GM12892 (cell line): Measurements from ENCODE around the gene TRIM32.

Source experiments
- DNase-seq: peaks from one replicate; pipeline ENCODE4 v3.0.0; 2011; ENCODE audit not compliant: insufficient read length
- FAIRE-seq: peaks from 2 replicates; lab custom pipeline; 2011; peaks lifted over from hg19 to GRCh38; lab: Jason Lieb, UNC
- POLR2A ChIP-seq: IDR thresholded peaks from 2 replicates; pipeline ENCODE4 v1.6.1; 2011; ENCODE audit warnings: low read depth, low read length, control low read depth
- POLR2AphosphoS5 ChIP-seq: IDR thresholded peaks from 2 replicates; pipeline ENCODE4 v1.6.1; 2011; ENCODE audit warnings: low read depth, low read length, control low read depth
- TAF1 ChIP-seq: IDR thresholded peaks from 2 replicates; pipeline ENCODE4 v1.6.1; 2011; ENCODE audit warnings: low read depth, mild to moderate bottlenecking, control low read depth, low read length, borderline replicate concordance

The TRIM32 gene

DNA sequence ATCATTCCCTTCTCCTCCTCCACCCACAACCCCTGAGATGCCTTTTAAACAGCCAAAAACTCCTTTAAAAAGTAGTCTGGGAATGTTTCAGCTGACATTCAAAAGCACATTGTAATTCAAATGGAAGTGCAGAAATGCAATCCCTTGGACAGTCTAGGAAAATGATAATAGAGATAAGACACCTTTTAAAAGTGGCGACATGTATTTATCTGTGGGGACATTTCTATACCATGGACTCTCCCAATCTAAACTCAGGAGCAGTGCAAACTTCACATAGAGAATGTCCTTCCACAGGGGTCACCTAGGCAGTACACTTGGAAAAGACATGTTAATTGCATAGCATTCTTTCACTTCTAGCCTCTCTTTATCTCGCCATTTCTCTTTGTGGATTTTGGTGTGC is 33.0 kb downstream of the TRIM32 start:
- no peak for FAIRE-seq
- no peak for DNase-seq
- TF ChIP-seq POLR2A = no peak
- no peak for TF ChIP-seq TAF1
- TF ChIP-seq POLR2AphosphoS5 = no peak

DNA sequence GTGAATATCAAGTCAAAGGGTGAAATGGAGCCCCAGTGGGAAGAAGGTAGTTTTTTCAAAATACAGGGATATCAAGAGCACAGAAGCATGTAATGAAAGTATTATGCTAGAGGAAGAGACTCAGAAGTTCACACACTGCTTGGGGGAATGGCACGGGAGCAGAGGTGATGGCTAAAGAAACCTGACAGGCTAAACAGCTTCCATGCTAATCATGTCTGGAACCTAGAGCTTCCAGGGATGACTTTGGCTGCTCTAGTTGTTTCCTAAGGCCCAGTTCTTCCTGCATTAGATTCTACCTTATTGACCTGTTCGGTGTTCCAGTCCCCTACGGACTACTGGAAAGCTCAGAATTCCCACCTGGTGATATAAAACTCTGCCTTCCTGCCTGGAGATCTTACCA is 34.3 kb downstream of the TRIM32 start:
- no peak for FAIRE-seq
- TF ChIP-seq TAF1 (no peak), POLR2A (no peak), POLR2AphosphoS5 (no peak)
- no peak for DNase-seq

DNA sequence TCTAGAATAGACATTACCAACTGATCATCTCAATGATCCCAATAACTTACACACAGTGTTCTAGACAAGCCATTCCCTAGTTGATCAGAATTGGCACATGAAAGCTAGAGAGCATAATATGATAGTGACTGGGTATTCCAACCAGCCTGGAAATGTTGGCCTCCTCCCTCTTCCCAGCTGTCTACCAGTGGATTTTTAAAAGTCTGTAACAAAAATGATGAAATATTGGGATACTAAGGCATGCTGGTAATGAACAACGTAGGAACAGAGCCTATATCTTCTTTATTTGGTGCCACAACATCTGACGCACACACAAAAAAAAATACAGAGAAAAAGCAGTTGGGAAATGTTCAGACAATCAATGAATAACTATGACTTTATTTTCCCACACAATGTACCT is 34.8 kb downstream of the TRIM32 start:
- DNase-seq = no peak
- TF ChIP-seq POLR2AphosphoS5 = no peak
- TF ChIP-seq TAF1 = no peak
- FAIRE-seq = no peak

DNA sequence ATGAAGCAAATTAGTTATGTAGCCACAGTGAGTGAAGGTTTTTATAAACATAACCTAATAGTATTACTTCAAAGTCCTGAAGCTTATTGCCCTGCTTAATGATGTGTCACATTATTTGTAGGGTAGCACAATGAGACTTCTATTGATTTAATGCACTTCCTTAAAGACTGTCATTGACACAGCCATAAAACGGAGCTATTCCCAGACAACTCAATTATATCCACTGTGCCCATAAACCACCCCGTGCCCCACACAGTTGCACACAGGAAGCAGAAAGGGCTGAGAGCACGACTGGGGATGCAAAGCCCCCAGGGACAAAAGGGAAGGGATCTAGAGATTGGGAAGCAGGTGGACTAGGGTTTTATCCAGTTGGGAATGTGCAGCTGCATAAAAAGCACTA is 37.0 kb downstream of the TRIM32 start:
- TF ChIP-seq TAF1 (no peak), POLR2AphosphoS5 (no peak), POLR2A (no peak)
- FAIRE-seq = no peak

DNA sequence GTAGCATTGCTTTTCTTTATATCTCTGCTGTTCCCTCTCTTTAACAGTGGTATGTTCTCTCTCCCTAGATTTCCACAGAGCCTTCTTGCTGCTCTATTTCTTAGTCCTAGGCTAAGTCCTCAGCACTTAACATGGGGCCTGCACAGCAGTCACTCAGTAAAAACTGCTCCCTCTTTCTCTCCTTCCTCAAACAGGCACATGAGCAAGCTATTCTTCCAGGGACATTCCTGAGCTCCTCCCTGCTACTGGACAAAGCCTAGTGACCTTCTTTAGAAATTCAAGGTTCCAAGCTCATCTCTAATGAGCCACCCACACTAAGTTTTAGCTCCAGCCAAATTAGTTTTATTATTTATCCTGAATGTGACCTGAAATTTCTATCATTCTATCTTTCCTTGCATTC is 39.5 kb downstream of the TRIM32 start:
- FAIRE-seq (no peak), DNase-seq (no peak)
- no peak for TF ChIP-seq POLR2AphosphoS5
- TF ChIP-seq TAF1 = no peak
- no peak for TF ChIP-seq POLR2A

More for the DNA sequence above, 37.0 kb downstream of the TRIM32 start:
- DNase-seq = no peak

DNA sequence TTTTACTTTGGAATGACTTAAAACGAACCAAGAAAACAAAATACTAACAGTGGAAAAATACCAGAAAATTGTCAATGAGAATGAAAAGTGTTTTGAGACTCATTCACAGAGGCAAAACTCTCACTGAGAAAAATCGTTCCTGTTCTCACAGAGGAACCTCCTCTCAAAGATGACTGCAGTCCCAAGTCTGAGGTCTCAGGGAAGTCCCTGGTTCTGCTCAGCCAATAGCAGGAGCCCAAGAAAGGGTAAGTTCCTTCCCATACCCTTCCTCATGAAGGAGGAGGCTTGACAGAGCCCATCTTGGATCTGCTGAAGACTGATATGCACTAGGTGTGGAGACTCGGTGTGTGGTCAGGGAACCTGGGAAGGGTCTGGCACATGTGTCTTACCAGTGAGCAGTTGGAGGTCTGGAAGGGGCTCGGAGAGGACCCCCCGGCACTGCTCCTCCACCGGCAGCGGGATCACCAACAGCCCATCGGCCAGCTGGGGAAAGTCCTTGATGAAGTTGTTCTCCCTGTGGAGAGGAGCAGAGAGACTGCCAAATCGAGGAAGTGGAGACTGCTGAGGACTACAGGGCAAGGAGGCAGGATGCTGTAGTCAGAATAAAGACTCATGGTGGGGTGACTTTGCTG is 46.0 kb downstream of the TRIM32 start:
- no peak for DNase-seq
- TF ChIP-seq TAF1 (no peak), POLR2AphosphoS5 (no peak), POLR2A (no peak)
- FAIRE-seq = no peak

DNA sequence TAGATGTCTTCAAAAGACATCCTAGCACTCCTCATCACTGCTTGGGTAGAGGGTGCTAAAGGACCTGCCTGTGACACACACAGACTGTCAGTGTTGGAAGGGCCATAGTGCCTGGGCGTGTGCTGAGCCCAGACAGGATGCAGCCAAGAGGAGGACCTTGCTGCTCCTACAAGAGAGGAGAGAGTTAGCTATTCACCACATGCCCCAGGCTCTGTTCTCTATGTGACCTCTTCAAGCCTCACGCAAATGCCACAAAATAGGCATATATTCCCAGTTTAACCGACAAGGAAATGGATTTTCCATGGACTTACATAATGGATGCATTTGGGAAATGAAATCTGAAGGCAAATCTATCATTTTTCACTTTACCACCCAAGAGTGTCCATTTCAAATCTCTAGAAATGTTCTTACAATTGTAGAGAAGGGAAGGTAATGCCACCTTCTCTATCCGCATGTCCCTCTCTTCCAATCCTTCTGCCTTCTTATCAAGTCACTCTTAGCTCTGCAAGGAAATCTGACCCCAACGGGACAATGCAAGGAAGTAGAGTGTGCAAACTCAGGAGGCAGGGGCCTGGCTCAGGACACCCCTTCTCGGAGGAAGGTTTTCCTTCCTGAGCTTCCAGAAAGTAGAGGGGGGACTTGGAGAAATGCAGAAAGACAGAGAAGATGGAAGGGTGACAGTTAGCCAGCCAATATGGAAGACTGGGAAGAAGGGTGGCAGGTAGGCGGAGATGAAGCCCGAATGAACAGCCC is 49.5 kb downstream of the TRIM32 start:
- DNase-seq = no peak
- no peak for FAIRE-seq
- TF ChIP-seq POLR2A = no peak
- no peak for TF ChIP-seq POLR2AphosphoS5
- TF ChIP-seq TAF1 = no peak

DNA sequence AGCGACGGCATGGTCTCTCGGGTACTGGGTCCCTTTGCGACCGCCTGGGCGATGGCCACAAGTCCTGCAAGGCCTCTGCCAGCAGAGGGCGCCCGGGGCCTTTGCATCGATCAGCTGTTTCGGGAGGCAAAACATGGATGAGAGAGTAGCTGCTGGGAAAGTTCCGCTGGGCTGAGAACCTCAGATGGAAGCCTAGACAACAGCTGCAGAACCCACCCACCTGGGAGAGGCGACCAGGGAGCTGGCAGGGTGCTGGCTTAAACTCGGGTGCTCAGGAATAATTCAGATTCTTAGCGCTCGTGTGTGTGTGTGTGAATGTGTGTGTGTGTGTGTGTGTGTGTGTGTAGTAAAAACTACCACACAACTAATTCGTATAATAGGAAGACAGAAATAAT is 50.0 kb downstream of the TRIM32 start:
- TF ChIP-seq TAF1 (no peak), POLR2AphosphoS5 (no peak)
- peak; percentile 87 for FAIRE-seq
- DNase-seq = peak; percentile 65

DNA sequence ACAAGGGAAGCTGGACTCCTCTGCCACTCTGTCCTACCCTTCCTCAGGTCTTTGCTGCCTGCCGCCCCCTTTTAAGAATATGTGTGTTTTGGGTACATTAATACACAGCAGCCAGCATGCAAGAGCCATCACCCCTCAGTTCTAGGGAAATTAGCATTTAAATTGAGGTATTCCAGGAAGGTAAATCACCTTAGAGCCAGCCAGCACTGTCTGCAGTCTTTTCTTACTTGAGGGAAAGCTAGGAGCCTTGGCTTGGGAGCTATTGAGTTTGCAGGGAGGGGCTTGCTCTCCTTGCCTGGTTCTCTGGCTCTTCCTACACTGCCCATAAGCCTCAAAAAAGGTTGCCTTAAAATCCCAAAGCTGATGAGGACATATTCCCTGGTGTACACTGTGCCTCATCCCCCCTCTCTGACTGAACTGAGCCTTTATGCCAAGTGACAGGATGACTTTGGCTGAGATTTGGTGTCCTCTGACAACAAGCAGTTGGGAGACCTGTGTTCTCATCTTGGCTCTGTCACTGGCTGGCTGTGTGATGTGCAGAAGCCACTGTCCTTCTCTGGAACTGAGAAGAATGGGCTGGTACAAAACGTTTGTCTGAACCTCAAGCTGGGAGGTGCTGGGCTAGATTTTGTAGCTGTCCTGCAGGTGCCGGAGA is 54.1 kb downstream of the TRIM32 start:
- DNase-seq (no peak), FAIRE-seq (no peak)
- no peak for TF ChIP-seq POLR2AphosphoS5
- TF ChIP-seq TAF1 = no peak
- no peak for TF ChIP-seq POLR2A

DNA sequence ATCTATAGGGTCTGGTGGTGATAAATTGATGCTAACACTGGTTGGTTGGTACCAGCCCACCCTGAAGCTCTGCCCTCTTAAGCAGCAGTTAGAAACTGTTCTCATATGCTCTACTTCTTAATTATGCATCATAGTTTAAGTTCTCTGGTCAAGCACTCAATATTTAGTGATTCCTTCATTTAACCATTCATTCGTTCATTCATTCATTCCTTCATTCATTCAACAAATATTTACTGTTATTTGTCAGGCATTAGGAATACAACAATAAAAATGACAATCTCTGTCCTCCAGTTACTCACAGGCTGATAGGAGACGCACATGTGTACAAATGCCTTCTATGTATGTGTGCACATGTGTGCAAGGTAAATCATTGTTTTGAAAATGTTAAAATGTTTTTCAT is 54.6 kb downstream of the TRIM32 start:
- TF ChIP-seq TAF1 (no peak), POLR2A (no peak), POLR2AphosphoS5 (no peak)
- FAIRE-seq = no peak

DNA sequence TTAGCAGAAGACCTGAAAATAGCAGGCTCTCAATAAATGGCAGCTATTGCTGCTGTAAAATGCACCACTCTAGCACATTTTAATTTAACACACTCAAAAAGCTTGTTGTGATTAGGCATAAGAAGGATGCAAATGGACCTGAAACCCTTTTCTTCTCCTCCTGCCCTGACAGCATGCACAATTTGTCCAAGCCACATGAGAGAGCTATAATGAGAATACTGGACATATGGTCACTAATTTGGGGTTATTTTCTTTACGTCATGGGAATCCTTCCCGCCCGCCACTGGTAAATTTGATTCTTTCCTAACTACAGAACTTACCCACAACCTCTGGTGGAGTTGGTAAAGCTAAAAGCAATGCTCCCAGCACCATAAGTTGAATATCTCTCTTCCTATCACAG is 62.1 kb downstream of the TRIM32 start:
- TF ChIP-seq TAF1 (no peak), POLR2A (no peak)
- FAIRE-seq = no peak
- DNase-seq = no peak

More for the DNA sequence above, 54.6 kb downstream of the TRIM32 start:
- DNase-seq = no peak
